Activated T-helper 2 cell treated with anti-CD3 and anti-CD28 coated beads, Interferon-gamma antibody, Interleukin-2, Interleukin-4, amounts not matched to agents 10 μg/mL and 5 μg/mL and 100 μg/mL, durations not matched to agents 14 hours and 24 hours and 36 hours (primary cell): Measurements from ENCODE around the gene OAS2. TPM values are rescaled to one million over a fixed set of nuclear protein-coding genes. Genes with fewer than 3 reads are reported as not detected.

Experiments used
- DNase-seq: peaks from one replicate; pipeline ENCODE4 v3.0.0; 2021; ENCODE audit warnings: low spot score
- H3K27ac Mint-ChIP-seq: one replicate; pipeline ENCODE4 v1.8.0; 2021; ENCODE audit warnings: mixed read lengths
- H3K27me3 Mint-ChIP-seq: one replicate; pipeline ENCODE4 v1.8.0; 2021; ENCODE audit warnings: low read depth, mixed read lengths
- H3K36me3 Mint-ChIP-seq: one replicate; pipeline ENCODE4 v1.8.0; 2021; ENCODE audit warnings: low read depth, mixed read lengths
- H3K4me1 Mint-ChIP-seq: one replicate; pipeline ENCODE4 v1.8.0; 2021; ENCODE audit warnings: low read depth, mixed read lengths
- H3K4me3 Mint-ChIP-seq: one replicate; pipeline ENCODE4 v1.8.0; 2021; ENCODE audit warnings: low read depth, mild to moderate bottlenecking, moderate library complexity, mixed read lengths
- H3K9me3 Mint-ChIP-seq: one replicate; pipeline ENCODE4 v1.8.0; 2021; ENCODE audit warnings: mixed read lengths
- intact Hi-C: fragments of 100-400 bp; cut with micrococcal nuclease; formaldehyde crosslinking; loops from one replicate; pipeline ENCODE4 v1.15.1; 2023
- total RNA-seq: library from RNA; stranded (reverse); gene quantifications from 2 replicates; pipeline ENCODE4 v1.2.3, GENCODE V29; 2022

Gene OAS2
- total RNA-seq: 86.4 and 88.3 TPM in 2 replicates

DNA sequence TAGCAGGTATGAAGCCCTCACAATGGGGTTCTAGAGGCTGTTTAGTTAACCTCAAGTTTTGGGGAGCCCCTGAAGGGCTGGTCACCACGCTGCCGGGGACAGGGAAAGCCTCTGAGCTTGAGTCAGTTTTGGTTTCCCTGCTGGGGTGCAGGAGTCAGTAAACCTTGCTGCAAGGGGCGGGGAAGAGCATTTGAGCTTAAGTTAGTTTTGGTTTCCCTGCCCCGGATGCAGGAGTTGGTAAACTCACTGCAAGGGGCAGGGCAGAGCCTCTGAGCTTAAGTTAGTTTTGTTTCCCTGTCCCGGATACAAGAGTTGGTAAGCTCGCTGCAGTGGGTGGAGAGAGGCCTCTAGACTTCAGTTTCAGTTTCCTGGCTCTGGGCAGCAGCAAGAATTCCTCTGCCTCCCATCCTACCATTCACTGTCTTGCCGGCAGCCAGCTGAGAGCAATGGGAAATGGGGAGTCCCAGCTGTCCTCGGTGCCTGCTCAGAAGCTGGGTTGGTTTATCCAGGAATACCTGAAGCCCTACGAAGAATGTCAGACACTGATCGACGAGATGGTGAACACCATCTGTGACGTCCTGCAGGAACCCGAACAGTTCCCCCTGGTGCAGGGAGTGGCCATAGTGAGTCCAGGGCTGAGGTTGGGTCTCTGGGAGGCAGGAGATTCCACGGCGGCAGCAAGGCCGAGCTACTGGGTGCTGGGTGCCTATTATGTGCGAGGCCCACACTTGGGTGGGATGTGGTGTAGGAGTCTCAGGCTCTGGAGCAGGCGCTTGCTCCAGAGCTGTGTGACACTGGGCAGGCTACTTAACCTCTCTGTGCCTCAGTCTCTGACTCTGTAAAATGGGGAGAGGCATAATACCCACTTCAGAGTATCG, at the start of gene OAS2:
TSS of gene OAS2 (plus strand) at position 357 of the 878 bp plus-strand sequence. CDS start at position 447, 90 bp downstream.
- Mint-ChIP-seq H3K9me3 (peaks cover 23% of the 10 kb centered on the region), H3K27me3 (no peaks in the 10 kb centered on the region), H3K4me1 (peaks cover 35% of the 10 kb centered on the region), H3K27ac (peak within 1 kb of the TSS; percentile 96), H3K4me3 (peak within 1 kb of the TSS; percentile 91), H3K36me3 (peaks cover 41% of the 10 kb centered on the region)
- peak; percentile 86 for DNase-seq
- intact Hi-C loops: loop anchor here (1.0 to 2.0 kb wide), 4 partner anchors 10 to 70 kb away; partner anchors contain the start of gene OAS3

- intact Hi-C loops: no loop called here
- Mint-ChIP-seq H3K4me3 (no peak overlapping the region), H3K36me3 (peaks cover 26% of the 10 kb centered on the region), H3K4me1 (peaks cover 3% of the 10 kb centered on the region), H3K9me3 (peaks cover 10% of the 10 kb centered on the region), H3K27me3 (no peaks in the 10 kb centered on the region), H3K27ac (no peak overlapping the region)
- DNase-seq: no peak
These were observed 49.3 kb upstream of the OAS2 start for GRCh38 chr12:112928978-112929377.

DNA sequence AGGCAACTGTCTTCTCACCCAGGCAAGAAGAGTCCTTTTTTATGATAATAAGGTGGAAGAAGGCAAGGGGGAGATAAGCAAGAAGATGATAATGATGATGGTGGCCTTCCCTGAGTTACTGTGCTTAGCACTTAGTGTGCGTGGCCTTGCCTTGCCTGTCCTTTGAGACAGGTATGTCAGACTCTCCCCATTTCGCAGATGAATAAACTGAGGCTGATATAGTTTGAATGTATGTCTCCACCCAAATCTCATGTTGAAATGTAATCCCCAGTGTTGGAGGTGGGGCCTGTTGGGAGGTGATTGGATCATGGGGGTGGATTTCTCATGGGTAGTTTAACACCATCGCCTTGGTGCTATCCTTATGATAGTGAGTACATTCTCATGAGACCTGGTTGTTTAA, 48.6 kb upstream of the OAS2 start:
- peaks cover 6% of the 10 kb centered on the region for H3K4me1 Mint-ChIP-seq
- no peak for DNase-seq

GRCh38 chr12:112930350-112930749, 48.0 kb upstream of the OAS2 start:
- Mint-ChIP-seq H3K27me3 (no peaks in the 10 kb centered on the region), H3K4me3 (no peak overlapping the region), H3K36me3 (peaks cover 14% of the 10 kb centered on the region), H3K9me3 (peaks cover 10% of the 10 kb centered on the region), H3K4me1 (peaks cover 7% of the 10 kb centered on the region), H3K27ac (no peak overlapping the region)
- intact Hi-C loops: no loop called here
- no peak for DNase-seq

More for the DNA sequence above, 48.6 kb upstream of the OAS2 start:
- H3K9me3 Mint-ChIP-seq: peaks cover 10% of the 10 kb centered on the region
- no peaks in the 10 kb centered on the region for H3K27me3 Mint-ChIP-seq
- H3K36me3 Mint-ChIP-seq: peaks cover 20% of the 10 kb centered on the region
- H3K4me3 Mint-ChIP-seq: no peak overlapping the region
- intact Hi-C loops: no loop called here
- H3K27ac Mint-ChIP-seq: no peak overlapping the region

DNA sequence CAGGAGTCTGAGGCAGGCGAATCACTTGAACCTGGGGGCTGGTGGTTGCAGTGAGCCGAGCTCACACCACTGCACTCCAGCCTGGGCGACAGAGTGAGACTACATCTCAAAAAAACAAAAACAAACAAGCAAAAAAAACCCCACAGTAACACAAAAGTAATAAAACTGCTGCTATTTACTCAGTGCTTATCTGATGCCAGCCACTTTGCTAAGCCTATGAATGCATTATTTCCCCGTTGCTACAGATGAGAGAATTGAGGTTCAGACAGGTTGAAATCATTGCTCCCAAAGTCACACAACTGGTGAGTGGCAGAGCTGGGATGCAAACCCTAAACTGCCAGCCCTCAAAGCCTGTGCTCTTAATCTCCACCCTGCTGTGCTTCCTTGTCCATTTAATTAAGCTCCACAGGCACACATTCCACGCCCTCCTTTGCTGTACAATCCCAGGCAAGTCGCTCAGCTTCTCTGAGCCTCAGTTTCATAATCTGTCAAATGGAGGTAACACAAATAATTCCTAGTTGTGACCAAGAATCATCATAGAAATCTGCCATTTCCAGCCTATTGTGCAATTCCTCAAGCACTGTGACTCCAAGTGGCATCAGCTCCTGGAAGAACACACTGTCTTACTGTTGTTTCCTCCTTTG, 45.7 kb upstream of the OAS2 start:
- intact Hi-C loops: no loop called here
- Mint-ChIP-seq H3K27ac (no peak overlapping the region), H3K4me3 (no peak overlapping the region), H3K4me1 (peaks cover 15% of the 10 kb centered on the region), H3K27me3 (no peaks in the 10 kb centered on the region), H3K36me3 (peaks cover 6% of the 10 kb centered on the region), H3K9me3 (peaks cover 5% of the 10 kb centered on the region)
- DNase-seq: no peak

DNA sequence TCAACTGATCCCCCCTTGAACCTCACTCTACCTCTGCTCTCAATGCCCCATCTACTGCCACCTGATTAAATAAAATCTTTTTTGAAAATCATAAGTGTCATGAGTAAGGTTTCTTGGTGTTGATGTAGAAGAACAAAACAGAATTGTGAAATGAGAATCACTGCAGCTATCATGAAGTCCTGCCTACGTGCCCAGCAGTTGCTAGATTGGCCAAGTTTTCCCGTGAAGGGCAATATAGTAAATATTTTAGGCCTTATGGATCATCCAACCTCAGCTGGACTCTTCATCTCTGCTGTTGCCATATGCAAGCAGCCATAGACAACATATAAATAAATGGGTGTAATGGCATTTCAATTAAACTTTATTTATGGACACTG, 45.2 kb upstream of the OAS2 start:
- no peak overlapping the region for H3K27ac Mint-ChIP-seq
- DNase-seq: no peak
- H3K4me1 Mint-ChIP-seq: peaks cover 20% of the 10 kb centered on the region
- intact Hi-C loops: no loop called here
- no peak overlapping the region for H3K4me3 Mint-ChIP-seq
- H3K9me3 Mint-ChIP-seq: peaks cover under 1% of the 10 kb centered on the region
- no peaks in the 10 kb centered on the region for H3K27me3 Mint-ChIP-seq
- peaks cover under 1% of the 10 kb centered on the region for H3K36me3 Mint-ChIP-seq

GRCh38 chr12:112936264-112936663, 42.1 kb upstream of the OAS2 start:
- no peak overlapping the region for H3K4me3 Mint-ChIP-seq
- no peak for DNase-seq
- no peaks in the 10 kb centered on the region for H3K9me3 Mint-ChIP-seq
- peaks cover 4% of the 10 kb centered on the region for H3K36me3 Mint-ChIP-seq
- intact Hi-C loops: no loop called here
- H3K27ac Mint-ChIP-seq: no peak overlapping the region
- H3K4me1 Mint-ChIP-seq: peaks cover 37% of the 10 kb centered on the region
- no peaks in the 10 kb centered on the region for H3K27me3 Mint-ChIP-seq

GRCh38 chr12:112936927-112937326, 41.4 kb upstream of the OAS2 start:
- Mint-ChIP-seq H3K4me1 (peaks cover 40% of the 10 kb centered on the region), H3K9me3 (no peaks in the 10 kb centered on the region), H3K36me3 (peaks cover 9% of the 10 kb centered on the region), H3K4me3 (peak overlapping the region; percentile 15), H3K27me3 (no peaks in the 10 kb centered on the region), H3K27ac (peak overlapping the region; percentile 12)
- DNase-seq: no peak
- intact Hi-C loops: no loop called here

- no peaks in the 10 kb centered on the region for H3K27me3 Mint-ChIP-seq
- H3K4me1 Mint-ChIP-seq: peaks cover 40% of the 10 kb centered on the region
- no peaks in the 10 kb centered on the region for H3K9me3 Mint-ChIP-seq
- H3K36me3 Mint-ChIP-seq: peaks cover 15% of the 10 kb centered on the region
- intact Hi-C loops: loop anchor here (1.0 to 2.0 kb wide), 2 partner anchors 37 to 40 kb away; partner anchors contain the start of gene OAS2
- DNase-seq: peak; percentile 72
- H3K4me3 Mint-ChIP-seq: peak within 1 kb of the TSS; percentile 80
- peak within 1 kb of the TSS; percentile 80 for H3K27ac Mint-ChIP-seq
These were observed 40.3 kb upstream of the OAS2 start, which contains the start of gene OAS3 for GRCh38 chr12:112937741-112938719. OAS3 (plus strand) TSS chr12:112938474; CDS start chr12:112938531, 57 bp downstream.

DNA sequence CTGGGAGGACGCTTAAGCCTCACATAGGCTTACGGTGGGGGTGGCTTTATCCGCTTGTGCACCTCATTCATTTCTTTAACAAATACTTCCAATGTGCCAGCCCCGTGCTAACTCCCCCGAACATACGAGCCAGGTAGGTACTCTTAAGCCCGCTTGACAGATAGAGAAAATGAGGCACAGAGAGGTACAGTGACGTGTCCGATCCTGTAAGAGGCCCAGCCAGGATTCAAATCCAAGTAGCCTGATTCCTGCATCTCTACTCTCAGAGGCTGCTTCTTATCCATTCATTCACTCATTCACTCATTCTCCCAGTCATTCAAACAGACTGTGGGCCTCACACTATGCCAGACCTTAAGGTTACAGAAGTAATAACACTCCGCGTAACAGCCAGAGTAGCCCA, 39.6 kb upstream of the OAS2 start:
- Mint-ChIP-seq H3K27me3 (no peaks in the 10 kb centered on the region), H3K9me3 (no peaks in the 10 kb centered on the region), H3K27ac (peak overlapping the region; percentile 79), H3K36me3 (peaks cover 15% of the 10 kb centered on the region), H3K4me1 (peaks cover 40% of the 10 kb centered on the region), H3K4me3 (peak overlapping the region; percentile 80)
- DNase-seq: no peak
- intact Hi-C loops: loop anchor here (1.0 to 2.0 kb wide), 2 partner anchors 38 to 40 kb away; partner anchors contain the start of gene OAS2

- H3K27ac Mint-ChIP-seq: peak overlapping the region; percentile 80
- H3K36me3 Mint-ChIP-seq: peaks cover 24% of the 10 kb centered on the region
- peak; percentile 14 for DNase-seq
- no peaks in the 10 kb centered on the region for H3K27me3 Mint-ChIP-seq
- intact Hi-C loops: loop anchor here (2.0 kb wide), 1 partner anchor 39 kb away; no protein-coding TSS in a partner anchor
- H3K4me1 Mint-ChIP-seq: peaks cover 40% of the 10 kb centered on the region
- H3K4me3 Mint-ChIP-seq: peak overlapping the region; percentile 80
- H3K9me3 Mint-ChIP-seq: no peaks in the 10 kb centered on the region
These were observed 38.4 kb upstream of the OAS2 start for GRCh38 chr12:112939761-112940381.
